GM21447 (cell line): Measurements from ENCODE around the gene SRP72.

Experiments
- ATAC-seq: cut with Tn5 transposase; IDR thresholded peaks from one replicate; pipeline ENCODE4 v1.9.1; 2021; ENCODE audit not compliant: unreplicated experiment

The SRP72 gene

DNA sequence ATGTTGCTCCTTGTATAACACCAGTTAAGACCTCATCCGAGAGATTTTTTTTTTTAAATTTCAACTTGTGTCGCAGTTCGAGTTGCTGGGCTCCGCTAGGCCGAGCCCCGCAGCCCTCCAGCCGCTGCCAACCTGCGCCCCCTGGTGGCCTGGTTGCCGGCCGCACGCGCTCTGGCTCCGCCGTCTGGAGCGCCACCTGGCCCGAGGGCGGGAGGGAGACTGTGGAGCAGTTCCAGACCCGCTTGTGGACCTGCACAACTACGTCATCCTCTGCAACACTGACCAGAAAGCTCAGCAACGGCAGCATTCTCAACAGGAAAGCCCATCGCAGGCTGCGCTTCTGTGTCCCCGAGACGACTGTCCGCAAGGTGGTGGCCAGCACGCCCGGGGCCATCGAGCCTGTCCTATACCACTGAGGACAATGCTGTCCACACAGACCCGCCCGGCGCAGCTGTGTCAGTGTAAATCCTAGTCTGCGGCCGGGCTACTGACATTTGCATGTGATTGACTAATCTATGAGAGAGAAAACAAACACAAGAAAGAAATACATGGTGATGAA lies 77.2 kb downstream of the SRP72 start:
- ATAC-seq: peak; percentile 96

DNA sequence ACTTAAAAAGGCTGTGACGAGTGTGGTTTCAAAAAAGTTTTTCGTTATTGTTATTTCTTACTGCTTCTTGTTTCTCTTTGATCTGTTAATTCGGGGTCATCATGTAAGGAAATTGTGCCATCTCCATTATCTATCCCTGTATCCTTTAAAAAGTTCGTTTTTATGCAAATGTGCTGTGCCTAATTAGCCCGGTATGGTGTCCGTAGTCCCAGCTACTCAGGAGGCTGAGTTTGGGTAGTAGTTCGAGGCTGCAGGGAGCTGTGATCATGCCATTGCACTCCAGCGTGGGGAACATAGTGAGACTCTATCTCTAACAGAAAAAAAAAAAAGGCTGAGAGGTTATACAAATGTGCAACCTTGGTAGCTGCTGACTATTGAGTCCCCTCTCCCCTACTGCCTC lies 83.2 kb downstream of the SRP72 start:
- ATAC-seq: no peak

DNA sequence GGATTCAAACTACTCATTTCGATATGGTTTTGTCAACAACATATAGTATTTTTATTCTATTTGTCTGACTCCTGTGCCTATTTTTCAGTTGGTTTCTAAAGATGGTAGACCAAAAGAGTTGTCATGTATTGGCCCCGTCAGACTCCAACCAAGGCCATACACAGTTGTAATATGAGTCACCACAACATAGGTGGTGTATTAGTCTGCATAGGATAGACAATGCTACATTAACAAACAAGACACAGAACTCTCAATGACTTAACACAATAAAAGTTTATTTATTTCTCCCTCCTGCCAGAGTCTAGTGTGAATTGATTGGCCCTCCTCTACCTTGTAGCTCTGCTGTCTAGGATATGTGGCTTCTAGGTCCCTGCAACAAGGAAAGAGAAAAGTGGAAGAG lies 84.1 kb downstream of the SRP72 start:
- no peak for ATAC-seq

DNA sequence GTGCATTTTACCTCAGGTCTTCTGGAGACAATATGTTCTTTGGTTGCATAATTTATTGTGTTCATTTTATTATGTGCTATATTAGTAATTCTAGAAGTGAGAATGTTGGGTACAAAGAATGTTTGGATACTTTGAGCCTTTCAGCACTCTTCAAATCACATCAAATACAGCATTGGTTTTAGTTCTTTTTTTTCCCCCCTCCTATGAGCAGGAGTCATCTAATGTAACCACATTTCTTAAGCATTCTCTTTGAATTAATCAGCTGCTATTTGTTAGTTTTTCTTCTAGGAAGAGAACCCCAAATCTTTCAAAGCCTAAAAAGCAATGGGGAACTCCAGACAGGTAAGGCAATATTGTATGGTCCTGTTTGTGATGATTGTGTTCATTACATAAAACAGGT lies 84.9 kb downstream of the SRP72 start:
- ATAC-seq: no peak
